Measurements from ENCODE around the gene EVI5.
"Not testable (repeated sequence)": the region's sequence is repeated elsewhere in the genome, so short reads cannot be mapped to it uniquely, and the experiment has no call there.

EVI5 gene

GRCh38 chr1:92690212-92690906 is 94.5 kb downstream of the EVI5 start:
- no peak for DNase-seq (ENCODE audit: low read depth in 2 of 2)

DNA sequence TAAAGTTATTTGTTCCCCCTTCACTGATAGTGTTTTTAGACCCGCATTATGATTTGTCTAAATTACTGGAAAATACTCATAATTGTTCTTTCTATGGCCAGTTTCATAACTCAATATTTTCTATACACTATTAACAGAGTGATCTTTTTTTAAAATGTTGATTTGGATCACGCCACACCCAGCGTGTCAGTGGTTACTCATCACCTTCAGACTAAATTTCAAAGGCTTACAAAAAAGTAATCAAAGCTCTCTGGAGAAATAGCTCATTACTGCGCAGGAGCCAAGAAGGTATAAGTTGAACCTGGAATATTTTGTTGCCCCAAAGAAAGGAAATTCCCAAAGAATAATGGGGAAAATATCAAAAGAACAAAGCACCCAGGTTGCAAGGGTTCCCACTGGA is 104.9 kb downstream of the EVI5 start:
- DNase-seq (ENCODE audit: low read depth in 2 of 2), result no peak

GRCh38 chr1:92663775-92664174 is 121.1 kb downstream of the EVI5 start:
- DNase-seq (ENCODE audit: low read depth in 2 of 2), result no peak

GRCh38 chr1:92662048-92662447 is 122.9 kb downstream of the EVI5 start:
- DNase-seq (ENCODE audit: low read depth in 2 of 2), result no peak

DNA sequence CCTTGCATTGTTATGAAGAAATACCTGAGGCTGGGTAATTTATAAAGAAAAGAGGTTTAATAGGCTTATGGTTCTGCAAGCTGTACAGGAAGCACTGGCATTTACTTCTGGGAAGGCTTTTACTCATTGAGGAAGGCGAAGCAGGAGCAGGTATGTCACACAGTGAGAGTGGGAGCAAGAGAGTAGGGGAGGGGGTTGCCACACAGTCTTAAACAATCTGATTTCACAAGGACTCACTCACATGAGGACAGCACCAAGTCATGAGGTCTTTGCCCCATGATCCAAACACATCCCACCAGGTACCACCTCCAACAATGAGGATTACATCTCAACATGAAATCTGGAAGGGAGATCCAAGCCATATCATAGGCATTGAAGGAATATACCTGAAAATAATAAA is 127.2 kb downstream of the EVI5 start:
- no peak for DNase-seq (ENCODE audit: low read depth in 2 of 2)

DNA sequence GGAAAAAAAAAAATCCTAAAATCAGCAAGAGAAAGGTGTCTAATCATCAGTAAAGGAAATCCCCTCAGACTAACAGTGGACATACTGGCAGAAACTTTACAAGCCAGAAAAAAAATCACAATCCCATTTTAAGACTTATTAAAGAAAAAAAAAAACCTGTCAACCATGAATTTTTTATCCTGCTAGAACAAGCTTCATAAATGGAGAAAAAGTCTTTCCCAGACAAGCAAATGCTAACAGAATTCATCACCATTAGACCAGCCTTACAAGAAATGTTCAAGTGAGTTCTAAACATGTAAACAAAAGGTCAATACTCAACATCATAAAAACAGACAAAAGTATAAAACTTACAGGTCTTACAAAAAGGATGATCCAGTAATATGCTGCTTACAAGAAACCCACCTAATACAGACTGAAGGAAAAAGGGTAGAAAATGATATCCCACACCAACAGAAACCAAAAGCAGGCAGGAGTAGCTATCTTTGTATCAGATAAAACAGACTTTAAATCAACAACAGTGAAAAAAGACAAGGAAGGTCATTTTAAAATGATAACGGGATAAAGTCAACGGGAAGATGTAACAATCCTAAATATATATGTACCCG is 129.6 kb downstream of the EVI5 start:
- no peak for DNase-seq (ENCODE audit: low read depth in 2 of 2)

- DNase-seq (ENCODE audit: low read depth in 2 of 2), result no peak
These were observed 131.1 kb downstream of the EVI5 start for GRCh38 chr1:92653605-92654381.

GRCh38 chr1:92640686-92641085 is 144.2 kb downstream of the EVI5 start:
- DNase-seq (ENCODE audit: low read depth in 2 of 2), result not testable (repeated sequence)

DNA sequence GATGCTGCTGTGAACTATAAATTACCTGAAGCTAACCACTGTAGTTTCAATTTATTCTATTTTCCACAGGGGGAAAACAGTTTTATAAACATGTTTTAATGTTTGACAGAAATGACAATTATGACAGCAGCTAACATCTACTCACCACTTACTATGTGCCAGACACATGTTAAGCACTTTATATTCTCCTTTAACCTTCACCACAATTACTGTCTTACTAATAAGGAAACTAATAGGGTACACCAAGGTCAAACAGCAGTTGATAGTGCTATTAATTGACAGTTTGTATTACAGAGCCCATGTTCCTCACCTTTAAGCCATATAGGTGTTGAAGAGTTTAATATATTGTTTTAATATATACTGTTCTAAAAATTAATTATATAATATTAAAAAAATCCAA is 146.4 kb downstream of the EVI5 start:
- no peak for DNase-seq (ENCODE audit: low read depth in 2 of 2)

- not testable (repeated sequence) for DNase-seq (ENCODE audit: low read depth in 2 of 2)
These were observed 149.7 kb downstream of the EVI5 start for GRCh38 chr1:92635203-92635602.

- DNase-seq (ENCODE audit: low read depth in 2 of 2), result no peak
These were observed 161.6 kb downstream of the EVI5 start for GRCh38 chr1:92623187-92623778.

- no peak for DNase-seq (ENCODE audit: low read depth in 2 of 2)
These were observed 165.3 kb downstream of the EVI5 start for GRCh38 chr1:92619466-92620189.

DNA sequence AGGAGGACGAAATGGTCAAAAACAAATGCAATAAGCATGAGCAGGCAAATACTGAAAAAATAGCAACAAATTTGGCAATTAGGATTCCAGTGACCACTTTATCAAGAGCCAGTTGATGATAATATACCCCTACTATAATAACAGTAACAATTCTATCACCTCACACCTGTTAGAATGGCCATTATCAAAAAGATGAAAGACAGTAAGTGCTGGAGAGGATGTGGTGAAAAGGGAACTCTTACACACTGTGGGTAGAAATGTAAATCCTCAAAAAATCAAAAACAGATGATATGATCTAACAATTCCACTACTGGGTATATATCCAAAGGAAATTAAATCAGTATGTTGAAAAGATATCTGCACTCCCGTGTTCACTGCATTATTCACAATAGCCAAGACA is 183.9 kb downstream of the EVI5 start:
- DNase-seq (ENCODE audit: low read depth in 2 of 2), result no peak

DNA sequence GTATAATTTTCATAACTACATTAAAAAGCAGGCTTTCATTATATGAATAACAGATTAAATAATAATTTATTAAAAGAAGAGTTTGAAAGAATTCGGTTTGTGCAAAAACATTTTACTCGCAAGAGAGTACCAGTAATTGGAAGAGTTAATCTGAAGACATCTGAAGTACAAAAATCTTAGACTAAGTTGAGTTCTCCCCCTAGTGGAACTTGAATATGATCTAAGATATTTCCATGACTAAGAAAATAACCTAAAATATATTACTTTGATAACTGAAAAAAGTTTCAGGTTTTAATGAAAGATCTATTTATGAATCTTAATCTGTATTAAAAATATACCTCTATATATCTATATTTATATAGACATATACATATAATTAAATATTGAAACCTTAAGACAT is 185.7 kb downstream of the EVI5 start:
- no peak for DNase-seq (ENCODE audit: low read depth in 2 of 2)

GRCh38 chr1:92589361-92589760 is 195.5 kb downstream of the EVI5 start:
- not testable (repeated sequence) for DNase-seq (ENCODE audit: low read depth in 2 of 2)

DNA sequence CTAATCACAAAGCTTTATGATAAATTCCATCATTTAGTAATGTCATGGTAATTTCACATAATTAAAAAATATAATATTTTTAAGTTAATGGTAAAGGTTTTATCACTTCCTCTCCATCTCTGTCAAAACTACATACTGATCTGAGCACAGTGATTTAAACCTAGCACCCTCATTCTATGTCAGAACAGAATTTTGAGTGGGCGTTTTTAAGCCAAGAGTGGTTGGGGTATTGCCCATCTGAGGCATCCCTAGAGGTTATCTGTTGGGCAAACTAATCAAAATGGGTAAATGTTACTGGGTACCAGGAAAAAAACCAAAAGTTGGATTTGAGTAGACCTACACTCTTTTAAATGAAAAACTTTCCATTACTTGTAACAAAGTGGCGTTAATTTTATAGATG is 197.5 kb downstream of the EVI5 start:
- DNase-seq (ENCODE audit: low read depth in 2 of 2), result no peak

- DNase-seq (ENCODE audit: low read depth in 2 of 2), result no peak
These were observed 199.1 kb downstream of the EVI5 start for GRCh38 chr1:92585831-92586230.

DNA sequence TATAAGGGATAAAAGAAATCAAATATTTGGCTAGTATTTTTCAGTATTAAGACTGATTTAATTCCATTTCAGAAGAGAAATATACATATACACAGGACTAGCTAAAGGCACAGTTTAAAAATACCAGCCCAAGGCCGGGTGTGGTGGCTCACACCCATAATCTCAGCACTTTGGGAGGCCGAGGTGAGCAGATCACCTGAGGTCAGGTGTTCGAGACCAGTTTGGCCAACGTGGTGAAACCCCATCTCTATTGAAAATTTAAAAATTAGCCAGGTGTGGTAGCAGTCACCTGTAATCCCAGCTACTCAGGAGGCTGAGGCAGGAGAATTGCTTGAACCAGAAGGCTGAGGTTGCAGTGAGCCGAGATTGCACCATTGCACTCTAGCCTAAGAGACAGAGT is 200.1 kb downstream of the EVI5 start:
- not testable (repeated sequence) for DNase-seq (ENCODE audit: low read depth in 2 of 2)

DNA sequence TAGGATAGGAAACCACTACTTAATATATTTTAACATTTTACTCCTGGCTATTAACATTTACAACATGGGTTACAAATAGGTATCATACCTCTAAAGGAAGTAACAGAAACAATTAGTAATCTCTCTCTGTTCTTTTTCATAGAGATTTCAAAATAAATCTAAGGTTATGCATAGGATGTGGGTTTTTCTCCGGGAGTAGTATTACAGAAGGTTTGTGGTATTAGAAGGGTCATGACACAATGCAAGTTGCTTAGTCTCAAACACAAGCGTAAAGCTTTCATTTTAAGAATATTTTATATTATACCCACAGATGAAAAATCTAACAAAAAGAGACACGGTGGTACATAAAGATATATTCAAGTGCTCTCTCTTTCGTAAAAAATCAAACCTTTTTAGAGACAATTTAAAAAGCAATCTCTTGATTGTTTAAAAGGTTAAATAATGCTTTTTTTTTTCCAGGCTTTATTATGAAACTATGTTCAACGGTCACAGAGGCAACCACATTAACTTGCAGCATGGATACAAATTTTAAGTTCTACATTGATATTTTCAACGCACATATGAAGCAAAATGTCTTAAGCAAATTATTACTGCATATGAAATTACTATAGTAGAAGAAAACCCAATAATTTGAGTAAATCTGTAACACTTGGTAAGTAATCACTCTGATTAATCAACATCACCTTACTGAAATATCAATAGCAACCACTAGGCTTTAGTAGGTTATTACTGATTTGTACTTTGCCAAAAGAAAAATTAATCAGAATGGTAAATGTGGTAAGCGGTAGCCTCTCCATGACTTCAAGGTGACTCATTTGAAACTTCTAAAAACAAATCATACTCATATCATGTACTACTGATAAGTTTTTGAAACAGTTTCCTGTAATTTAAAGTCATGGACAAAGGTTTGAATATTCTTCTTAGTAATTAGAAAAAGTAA is 200.8 kb downstream of the EVI5 start:
- DNase-seq (ENCODE audit: low read depth in 2 of 2), result no peak

GRCh38 chr1:92577261-92577895 is 207.5 kb downstream of the EVI5 start:
- DNase-seq (ENCODE audit: low read depth in 2 of 2), result no peak

Data from stimulated activated CD8-positive, alpha-beta memory T cell treated with anti-CD3 and anti-CD28 coated beads, Interleukin-15, amount 100 ng/mL, for 48 hours (primary cell).